Erythroblast (primary cell): ENCODE measurements around the gene FIG4.

Experiments used
- GATA1 ChIP-seq: IDR thresholded peaks from 2 replicates; pipeline ENCODE4 v1.6.1; 2011; ENCODE audit warnings: low read depth, mild to moderate bottlenecking, control low read depth, low read length, moderate library complexity
- POLR2A ChIP-seq: IDR thresholded peaks from 2 replicates; pipeline ENCODE4 v1.6.1; 2011; ENCODE audit warnings: mild to moderate bottlenecking, low read length

GRCh38 chr6:109662192-109662591, 28.9 kb upstream of the FIG4 start:
- TF ChIP-seq POLR2A (no peak), GATA1 (no peak)
